Activated CD4-positive, alpha-beta T cell treated with anti-CD3 and anti-CD28 coated beads for 48 hours (primary cell): ENCODE data around the gene FHOD1.
A peak's percentile ranks its signal among the peaks of the same experiment; 100 is the strongest.

Experiments
- DNase-seq: peaks from one replicate; pipeline ENCODE4 v3.0.0-alpha.2; 2020

The FHOD1 gene

DNA sequence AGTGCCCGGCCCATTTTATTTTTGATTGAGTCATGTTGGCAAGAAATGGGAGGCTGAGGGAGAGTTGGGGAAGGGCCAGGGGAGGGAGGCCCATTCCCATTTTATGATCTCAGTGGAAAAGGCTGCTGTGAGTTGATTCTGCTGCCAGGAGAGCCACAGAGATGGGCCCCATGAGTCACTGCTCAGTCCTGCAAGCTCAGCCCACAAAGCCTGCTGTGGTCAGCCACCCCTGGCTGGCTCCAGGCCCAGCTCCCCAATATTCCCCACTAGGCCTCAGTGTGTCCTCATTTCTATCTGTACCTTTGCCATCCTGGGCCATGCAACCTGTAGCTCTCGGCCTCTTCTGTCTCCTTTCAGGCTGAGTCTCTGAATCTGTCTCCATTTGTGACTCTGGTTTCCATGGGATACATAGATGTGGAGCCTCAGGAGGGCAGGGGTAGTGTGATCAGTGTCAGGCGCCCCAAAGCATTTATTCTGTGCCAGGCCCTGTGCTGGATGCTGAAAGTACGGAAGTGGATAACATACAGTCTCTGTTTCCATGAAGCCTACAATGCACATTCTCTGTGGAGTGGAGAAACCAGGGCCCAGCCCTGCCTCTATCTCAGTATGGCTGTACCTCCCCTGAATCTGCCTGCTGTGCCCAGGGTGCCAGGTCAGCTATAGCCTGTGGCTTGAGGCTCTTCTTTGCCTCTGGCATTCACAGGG is 30.2 kb upstream of the FHOD1 start:
- DNase-seq = peak; percentile 52

DNA sequence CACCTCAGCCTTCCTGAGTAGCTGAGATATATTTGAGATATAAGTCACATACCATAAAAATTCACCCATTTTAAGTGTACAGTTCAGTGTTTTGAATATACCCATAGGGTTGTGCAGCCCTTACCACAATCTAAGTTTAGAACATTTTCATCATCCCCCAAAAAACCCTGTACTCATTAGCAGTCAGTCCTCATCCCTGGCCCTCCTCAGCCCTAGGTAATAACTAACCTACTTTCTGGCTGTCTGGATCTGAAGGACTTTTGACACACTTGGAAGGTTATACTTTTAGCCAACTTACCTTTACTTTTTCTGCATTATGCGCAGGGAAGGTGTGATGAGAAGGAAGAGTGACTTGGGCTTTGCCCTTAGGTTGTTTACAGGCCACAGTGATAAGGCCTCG is 28.0 kb upstream of the FHOD1 start:
- no peak for DNase-seq

DNA sequence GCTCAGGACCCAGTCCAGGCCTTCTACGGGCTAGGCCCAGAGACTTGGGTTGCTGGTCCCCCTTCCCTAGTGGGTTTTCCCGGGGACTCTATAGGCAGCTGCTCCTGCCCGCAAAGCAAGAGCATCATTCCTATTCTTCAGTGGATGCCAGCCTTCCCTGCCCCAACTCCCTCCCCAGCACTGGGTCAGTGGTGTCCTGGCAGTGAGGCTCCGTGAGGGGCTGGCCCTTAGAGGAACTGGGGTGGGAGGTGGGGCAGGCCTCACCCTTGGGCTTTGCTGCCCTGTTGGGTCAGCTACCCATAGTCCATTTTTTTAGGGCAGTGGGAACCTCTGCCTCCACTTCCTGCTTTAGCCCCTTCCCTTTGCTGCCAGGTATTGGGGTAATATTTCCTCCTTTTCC is 24.2 kb upstream of the FHOD1 start:
- DNase-seq = no peak

DNA sequence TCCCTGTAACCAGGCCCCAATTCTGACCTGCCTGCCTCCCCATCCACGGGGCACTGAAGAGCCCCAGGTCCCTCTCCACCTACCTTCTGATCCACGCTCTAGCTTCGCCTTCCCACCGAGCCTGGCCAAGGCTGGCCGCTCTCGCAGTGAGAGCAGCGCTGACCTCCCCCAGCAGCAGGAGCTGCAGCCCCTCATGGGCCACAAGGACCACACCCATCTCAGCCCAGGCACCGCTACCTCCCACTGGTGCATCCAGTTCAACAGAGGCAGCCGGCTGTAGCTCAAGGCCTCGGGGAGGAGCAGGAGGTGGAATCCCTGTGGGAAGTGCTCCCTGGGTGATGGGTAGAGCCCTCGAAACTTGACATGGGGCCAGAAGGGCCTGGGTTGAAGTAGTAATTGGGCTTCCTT is 23.7 kb upstream of the FHOD1 start:
- DNase-seq = no peak

- no peak for DNase-seq
Observed at GRCh38 chr16:67269766-67270165, 22.5 kb upstream of the FHOD1 start.

DNA sequence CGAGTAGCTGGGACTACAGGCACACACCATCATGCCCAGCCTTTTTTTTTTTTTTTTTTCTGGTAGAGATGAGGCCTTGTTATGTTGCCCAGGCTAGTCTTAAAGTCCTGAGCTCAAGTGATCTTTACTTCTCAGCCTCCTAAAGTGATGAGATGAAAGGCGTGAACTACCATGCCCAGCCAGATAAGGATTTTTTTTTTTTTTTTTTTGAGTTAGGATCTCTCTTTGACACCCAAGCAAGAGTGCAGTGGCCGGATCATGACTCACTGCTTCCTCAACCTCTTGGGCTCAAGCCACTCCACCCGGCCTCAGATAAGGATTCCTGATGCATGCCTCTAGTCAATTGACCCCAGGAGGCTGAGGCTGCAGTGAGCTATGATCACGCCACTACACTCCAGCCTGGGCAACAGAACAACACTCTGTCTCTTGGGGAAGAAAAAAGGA is 20.9 kb upstream of the FHOD1 start:
- no peak for DNase-seq

DNA sequence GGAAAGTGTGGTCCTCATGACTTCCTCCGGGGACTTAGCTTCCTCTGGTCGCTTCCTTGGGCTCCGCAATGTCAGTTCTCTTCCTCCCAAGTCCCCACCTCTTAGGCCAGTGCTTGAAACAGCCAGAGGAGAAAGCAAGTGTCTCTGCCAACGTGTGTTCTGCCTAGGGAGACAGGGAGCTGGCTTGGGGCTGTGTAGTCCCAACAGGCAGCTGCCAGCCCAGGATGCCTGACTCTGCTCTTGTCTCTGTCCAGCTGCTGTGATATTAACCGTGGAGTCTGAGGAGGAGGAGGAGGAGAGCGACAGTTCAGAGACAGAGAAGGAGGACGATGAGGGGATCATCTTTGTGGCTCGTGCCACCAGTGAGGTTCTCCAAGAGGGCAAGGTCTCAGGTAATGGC is 18.6 kb upstream of the FHOD1 start:
- no peak for DNase-seq

DNA sequence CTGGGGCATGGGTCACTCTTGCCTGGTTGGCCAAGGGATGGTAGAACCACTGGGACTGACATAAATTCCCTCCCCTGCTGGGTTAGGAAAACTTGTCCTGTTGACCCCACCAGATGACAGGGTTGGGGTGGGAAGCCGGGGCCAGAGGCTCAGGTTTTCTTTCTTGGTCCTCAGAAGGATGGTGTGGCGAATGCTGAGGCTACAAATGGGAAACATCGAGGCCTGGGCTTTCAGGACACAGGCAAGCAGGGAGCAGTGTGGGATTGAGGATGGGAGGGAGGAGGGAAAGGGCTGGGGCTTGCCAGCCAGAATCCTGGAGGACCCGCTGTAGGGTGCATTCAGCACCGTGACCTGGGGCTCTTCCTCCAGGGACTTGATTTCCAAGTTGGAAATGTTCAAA is 17.6 kb upstream of the FHOD1 start:
- no peak for DNase-seq

DNA sequence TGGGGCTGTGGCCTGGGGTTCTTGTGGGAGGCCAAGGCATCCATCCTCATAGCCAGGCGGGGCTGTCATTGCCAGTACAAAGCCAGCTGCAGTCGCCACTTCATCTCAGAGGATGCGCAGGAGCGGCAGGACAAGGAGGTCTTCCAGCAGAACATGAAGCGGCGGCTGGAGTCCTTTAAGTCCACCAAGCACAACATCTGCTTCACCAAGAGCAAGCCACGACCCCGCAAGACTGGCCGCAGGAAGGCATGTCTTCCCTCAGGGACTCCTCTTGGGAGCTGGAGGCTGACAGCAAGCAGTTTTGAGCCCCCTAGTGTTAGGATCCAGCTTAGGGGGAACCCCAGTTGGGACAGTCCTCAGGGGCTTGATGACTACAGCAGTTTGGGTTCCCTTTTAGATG is 17.0 kb upstream of the FHOD1 start:
- no peak for DNase-seq

- no peak for DNase-seq
Observed at GRCh38 chr16:67263201-67263600, 15.9 kb upstream of the FHOD1 start.

- peak; percentile 51 for DNase-seq
Observed at GRCh38 chr16:67260426-67261063, 13.3 kb upstream of the FHOD1 start.

- no peak for DNase-seq
Observed at GRCh38 chr16:67259705-67260104, 12.4 kb upstream of the FHOD1 start.

GRCh38 chr16:67258161-67258835 is 11.0 kb upstream of the FHOD1 start:
- no peak for DNase-seq

DNA sequence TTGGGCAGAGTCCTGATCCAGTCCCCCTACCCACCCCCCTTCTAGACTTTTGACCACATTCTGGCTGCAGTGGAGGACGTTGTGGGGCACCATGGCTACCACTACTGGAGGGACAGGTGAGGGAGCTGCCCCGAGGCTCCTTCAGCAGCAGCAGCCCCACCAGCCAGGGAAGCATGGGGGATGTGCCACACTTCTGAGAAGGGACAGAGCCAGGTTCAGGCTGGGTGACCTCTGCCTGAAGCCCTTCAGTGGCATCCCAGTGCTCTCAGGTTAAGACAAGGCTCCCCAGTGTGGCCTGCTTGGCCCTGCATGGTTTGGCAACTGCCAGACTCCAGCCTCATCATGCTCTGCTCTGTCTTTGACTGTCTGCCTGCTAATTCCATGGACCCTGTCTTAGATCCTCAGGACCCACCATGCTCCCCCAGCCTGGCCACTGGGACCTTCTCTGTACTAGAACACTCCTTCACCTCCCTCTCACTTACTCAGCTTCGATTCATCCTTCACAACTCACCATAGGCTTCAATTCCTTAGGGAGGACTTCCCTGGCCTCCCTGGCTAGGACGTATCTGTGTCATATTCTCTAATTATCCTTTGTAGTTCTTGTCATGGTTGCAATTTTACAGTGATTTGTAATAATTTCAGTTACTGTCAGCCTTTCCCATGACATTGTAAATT is 10.3 kb upstream of the FHOD1 start:
- no peak for DNase-seq

GRCh38 chr16:67256701-67257230 is 9.5 kb upstream of the FHOD1 start:
- DNase-seq = no peak

- DNase-seq = no peak
Observed at GRCh38 chr16:67255553-67256221, 8.4 kb upstream of the FHOD1 start.

DNA sequence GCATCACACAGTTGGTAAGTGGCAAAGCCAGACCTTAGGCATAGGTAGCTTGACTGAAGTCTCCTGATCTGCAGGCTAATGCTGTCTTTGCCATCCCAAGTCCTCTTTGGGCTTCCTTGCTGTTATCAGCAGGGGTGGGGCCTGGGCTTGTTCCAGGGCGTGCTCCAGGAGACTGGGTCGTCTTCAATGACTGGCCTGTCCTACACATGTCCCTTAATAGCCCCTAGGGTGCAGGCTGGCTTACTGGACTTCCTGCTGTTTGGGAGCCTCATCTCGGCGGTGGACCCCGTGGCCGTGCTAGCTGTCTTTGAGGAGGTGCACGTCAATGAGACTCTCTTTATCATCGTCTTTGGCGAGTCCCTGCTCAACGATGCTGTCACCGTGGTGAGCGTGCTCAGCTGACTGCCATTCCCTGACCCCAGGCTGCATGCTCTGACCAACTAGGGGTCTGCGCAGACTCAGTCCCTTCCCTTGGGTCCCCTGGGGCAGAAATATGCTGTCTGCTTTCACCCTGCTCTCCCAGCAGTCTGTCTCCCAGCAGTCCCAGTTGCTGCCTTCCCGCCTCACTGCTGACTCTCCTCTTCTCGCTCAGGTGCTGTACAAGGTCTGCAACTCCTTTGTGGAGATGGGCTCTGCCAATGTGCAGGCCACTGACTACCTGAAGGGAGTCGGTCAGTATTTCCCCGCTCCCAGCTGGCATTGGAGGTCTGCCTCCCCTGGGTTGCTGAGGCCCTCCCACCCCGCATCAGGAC is 7.7 kb upstream of the FHOD1 start:
- DNase-seq = no peak

DNA sequence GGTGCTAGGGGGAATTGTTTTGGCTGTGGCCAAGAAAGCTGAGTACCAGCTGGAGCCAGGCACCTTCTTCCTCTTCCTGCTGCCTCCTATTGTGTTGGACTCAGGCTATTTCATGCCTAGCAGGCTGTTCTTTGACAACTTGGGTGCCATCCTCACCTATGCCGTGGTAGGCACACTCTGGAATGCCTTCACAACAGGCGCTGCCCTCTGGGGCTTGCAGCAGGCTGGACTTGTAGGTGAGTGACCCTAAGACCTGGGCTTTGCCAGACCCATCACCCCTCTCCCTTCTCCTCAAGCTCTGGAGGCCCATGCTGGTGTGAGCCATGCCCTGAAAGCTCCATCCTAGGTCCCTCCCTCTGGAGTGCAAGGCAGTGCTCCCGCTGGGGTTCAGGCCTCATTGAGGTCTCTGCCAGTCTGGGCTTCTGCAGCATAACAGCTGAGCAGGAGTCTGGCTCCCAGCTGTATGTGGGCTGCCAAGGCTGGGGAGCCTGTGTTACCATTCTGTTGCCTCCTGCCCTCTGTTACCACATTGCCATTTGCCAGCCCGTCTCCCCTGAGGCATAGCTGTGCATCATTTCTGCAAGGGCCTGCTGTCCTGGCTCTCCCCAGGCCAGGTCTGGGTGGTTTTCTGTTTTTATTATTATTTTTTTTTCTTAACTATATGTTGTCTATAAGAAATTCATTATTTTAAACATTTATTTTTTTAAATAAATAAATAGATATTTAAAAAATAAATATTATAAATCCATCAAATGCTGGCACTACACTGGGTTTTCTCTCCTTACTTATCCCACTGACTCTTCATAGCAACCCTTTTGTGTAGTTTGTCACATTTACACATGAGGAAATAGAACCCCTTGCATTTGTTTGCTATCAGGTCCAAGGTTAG is 5.6 kb upstream of the FHOD1 start:
- DNase-seq = no peak

- no peak for DNase-seq
Observed at GRCh38 chr16:67250045-67250327, 2.7 kb upstream of the FHOD1 start.

DNA sequence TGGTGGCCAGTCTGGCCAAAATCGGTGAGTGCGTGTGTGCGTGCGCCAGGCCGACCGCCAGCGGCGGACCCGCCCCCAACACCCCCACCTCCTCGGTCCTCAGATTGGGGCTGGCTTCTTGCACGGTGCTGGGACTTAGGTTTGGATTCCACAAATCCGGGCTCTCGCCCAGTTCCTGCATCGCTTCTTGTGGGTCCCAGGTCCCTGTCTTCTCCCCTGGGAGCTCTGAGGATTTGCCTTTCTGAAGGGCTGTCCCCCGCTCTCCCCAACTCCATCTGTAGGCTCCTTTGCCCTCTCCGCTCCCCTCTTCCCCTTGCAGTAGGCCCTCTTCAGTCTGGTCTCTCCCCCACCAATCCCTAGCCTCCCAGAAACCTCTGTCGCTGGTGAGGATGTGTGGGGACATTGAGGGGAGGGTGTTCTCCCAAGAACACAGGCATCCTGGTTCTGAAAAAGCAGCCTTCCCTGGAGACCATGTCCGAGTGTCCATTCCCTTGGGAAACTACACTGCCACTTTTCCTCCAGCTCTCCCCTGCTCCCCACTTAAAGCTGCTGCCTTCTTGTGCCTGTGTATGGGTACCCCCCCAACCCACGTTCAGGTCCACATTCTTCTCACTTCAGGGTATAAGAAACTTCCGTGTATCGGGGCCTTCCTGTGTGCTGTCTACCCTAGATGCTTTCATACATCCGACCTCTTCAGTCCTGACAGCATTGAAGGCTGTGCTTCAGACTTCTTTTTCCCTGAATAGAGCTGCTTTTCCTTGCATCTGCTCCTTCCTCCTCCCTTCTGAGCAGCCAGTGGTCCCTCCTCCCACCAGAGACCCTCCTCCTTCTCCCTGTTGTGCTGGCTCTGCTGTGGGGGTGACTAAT is 2.1 kb upstream of the FHOD1 start:
- no peak for DNase-seq
